Brain pericyte (primary cell): ENCODE results near the gene BCL11A.
A peak's percentile ranks its signal among the peaks of the same experiment; 100 is the strongest.

Experiments
- DNase-seq: peaks from one replicate; pipeline ENCODE4 v3.0.0-alpha.2; 2012; ENCODE audit warnings: low read depth, low spot score

Gene BCL11A

GRCh38 chr2:60527762-60528161 lies 25.7 kb downstream of the BCL11A start:
- no peak for DNase-seq

GRCh38 chr2:60526623-60527022 lies 26.8 kb downstream of the BCL11A start:
- no peak for DNase-seq

DNA sequence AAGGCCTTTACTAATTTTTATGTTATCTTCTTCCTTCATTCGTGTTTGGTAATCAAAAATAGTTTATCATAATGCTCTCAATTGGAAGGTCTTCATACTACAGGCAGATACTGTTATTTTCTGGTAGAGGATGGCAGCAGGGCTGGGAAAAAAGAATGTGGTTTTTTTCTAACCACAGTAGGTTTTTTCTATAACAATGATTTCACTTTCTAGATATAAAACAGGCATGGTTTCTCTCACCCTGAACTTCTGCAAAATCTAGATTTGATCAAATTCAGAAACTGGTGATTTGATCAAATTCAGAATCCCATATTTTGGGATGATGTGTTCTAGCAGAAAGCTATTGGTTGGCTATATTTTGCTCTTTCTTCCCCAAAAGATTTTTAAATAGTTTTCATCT lies 27.6 kb downstream of the BCL11A start:
- no peak for DNase-seq

DNA sequence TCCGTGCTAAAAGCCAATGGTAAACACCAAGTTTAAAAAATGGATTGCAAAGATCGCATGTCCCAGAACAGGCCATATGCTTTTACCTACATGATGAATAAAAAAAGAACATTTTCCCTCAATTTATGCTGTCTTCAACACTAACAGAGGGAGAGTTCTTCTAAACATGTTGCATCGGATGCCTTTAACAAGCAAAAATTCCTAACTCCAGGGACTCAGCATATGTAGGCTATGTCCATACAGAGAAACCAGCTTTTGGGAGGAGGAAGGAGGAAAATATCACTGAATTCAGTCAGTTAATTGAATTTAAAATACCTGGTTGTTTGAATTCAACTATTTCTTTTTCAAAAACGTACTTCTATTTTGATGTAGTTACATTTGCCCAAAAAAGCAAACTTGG lies 28.6 kb downstream of the BCL11A start:
- no peak for DNase-seq

- DNase-seq: no peak
These were observed 29.5 kb downstream of the BCL11A start for GRCh38 chr2:60523963-60524362.

- DNase-seq: no peak
These were observed 31.0 kb downstream of the BCL11A start for GRCh38 chr2:60522462-60522861.

DNA sequence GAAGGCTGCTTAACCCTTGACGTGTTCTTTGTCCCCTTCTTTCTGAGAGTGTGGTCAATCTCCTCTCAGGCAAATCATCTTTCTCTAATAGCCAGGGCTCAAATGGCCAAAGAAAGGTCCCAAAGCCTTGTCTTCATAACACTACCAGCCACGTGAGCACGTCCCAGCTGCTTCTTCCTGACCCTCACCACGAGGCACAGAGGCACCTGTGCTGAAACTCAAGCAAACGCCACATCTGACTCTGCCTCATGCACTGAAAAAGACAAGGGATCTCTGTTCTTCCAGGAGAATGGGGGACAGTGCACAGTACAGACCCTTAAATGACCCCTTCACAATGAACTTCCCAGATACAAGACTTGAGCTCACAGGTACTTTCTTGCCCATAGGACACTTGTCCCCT lies 31.8 kb downstream of the BCL11A start:
- DNase-seq: no peak

DNA sequence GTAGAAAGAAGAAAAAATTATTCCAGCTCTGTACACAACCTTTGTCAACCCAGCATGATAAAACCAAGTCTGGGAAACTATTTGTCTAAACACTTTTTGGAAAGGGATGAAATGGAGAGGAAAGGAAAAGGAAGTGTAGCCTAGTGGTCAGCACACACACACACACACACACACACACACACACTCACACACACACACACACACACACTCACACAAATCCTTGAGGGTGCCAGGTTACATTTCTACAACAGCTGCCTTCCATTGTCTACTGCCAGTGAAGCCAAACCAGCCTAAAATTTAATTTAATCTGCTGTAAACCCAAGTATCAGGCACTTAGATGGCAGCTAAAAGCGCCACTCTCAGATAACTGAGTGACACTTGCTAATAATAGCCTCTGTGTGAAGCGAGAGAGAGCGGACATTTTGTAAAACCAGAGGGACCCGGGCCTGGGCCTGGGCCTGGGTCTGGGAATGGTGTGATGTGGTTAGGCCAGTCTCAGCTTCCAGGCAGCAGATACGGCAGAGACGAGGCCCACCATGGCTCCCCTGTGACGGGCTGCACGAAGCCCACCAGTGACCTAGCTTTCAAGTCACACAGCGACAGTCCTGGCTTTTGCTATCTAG lies 32.4 kb downstream of the BCL11A start:
- no peak for DNase-seq

GRCh38 chr2:60520151-60520876 lies 33.1 kb downstream of the BCL11A start:
- no peak for DNase-seq

- DNase-seq: no peak
These were observed 34.1 kb downstream of the BCL11A start for GRCh38 chr2:60519231-60519863.

DNA sequence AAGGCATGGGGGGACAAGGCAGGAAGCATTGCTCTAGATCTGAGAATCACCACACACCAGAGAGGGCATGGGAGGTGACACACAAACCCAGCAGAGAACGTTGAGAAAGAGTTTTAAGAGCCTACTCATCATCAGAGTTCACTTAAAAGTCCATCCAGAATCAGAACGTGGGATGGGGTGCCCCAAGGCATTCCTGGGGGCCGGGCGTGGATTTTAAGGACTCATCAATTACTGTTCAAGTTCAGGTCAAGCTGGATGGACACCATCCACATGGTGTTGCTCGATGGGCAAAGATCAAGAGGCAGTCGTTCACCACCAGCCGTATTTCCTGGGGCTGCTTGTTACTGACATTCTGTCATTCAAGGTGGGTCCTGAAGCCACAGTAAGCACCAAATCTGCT lies 34.9 kb downstream of the BCL11A start:
- no peak for DNase-seq

- DNase-seq: no peak
These were observed 36.0 kb downstream of the BCL11A start for GRCh38 chr2:60517446-60517845.

- DNase-seq: no peak
These were observed 36.6 kb downstream of the BCL11A start for GRCh38 chr2:60516826-60517225.

GRCh38 chr2:60516383-60516811 lies 37.1 kb downstream of the BCL11A start:
- peak; percentile 83 for DNase-seq

DNA sequence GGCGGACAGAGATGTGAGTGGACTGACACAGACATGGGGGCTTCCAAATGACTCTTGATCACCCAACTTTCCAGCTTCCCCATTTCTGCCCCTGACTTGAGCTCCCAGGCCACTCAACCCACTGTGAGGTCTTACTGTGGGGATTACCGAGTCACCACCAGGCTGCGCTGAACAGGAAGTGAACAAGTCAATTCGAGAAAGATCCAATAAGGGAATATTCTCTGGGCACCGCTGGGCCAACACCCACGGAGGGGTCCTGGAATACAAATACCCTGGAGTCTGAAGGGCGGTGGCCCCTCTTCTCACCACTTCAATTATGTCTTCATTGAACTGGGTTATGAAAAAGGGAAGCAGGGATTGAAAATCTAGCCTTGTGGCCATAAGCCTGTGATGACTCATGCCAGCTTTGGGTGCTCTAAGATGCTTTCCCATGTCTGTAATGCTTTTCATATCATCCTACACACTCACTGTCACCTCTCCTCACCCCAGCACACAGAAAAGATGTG lies 37.7 kb downstream of the BCL11A start:
- DNase-seq: peak; percentile 41

GRCh38 chr2:60513996-60514395 lies 39.5 kb downstream of the BCL11A start:
- no peak for DNase-seq

- DNase-seq: no peak
These were observed 40.3 kb downstream of the BCL11A start for GRCh38 chr2:60513191-60513590.

- DNase-seq: no peak
These were observed 40.8 kb downstream of the BCL11A start for GRCh38 chr2:60512641-60513040.

- DNase-seq: no peak
These were observed 41.3 kb downstream of the BCL11A start for GRCh38 chr2:60512062-60512622.

- DNase-seq: no peak
These were observed 42.7 kb downstream of the BCL11A start for GRCh38 chr2:60510713-60511112.

DNA sequence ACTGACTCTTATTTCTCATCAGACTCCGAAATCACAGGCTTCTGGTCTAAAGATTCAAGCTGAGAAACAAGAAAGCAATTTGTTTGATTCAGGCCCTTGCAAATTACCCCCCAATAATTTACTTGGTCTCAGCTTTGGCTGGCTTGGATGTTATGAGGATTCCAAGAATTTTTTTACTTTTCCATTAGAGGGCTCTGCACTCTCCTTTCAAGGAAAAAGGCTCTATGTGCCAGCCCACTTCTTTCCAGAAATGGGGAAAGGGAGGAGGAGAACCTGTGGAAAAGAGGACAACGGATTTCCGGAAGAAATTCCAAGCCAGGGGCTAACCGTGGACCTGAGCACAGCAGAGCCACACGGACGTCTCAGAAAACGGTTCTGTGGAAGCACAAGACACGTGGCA lies 44.4 kb downstream of the BCL11A start:
- DNase-seq: no peak

- no peak for DNase-seq
These were observed 45.0 kb downstream of the BCL11A start for GRCh38 chr2:60508339-60508917.
